ENCODE measurements around the gene TRABD2B.

TRABD2B gene

GRCh38 chr1:47766832-47767740, 230.1 kb downstream of the TRABD2B start:
- no peak for DNase-seq

- DNase-seq, result no peak
Measured at GRCh38 chr1:47765742-47766485, 231.3 kb downstream of the TRABD2B start.

GRCh38 chr1:47765236-47765635, 231.9 kb downstream of the TRABD2B start:
- no peak for DNase-seq

- DNase-seq, result no peak
Measured at GRCh38 chr1:47764461-47765046, 232.6 kb downstream of the TRABD2B start.

GRCh38 chr1:47763591-47764171, 233.5 kb downstream of the TRABD2B start:
- no peak for DNase-seq

- DNase-seq, result no peak
Measured at GRCh38 chr1:47761974-47762373, 235.2 kb downstream of the TRABD2B start.

GRCh38 chr1:47761201-47761930, 235.8 kb downstream of the TRABD2B start:
- no peak for DNase-seq

- no peak for DNase-seq
Measured at GRCh38 chr1:47759936-47760629, 237.1 kb downstream of the TRABD2B start.

- DNase-seq, result no peak
Measured at GRCh38 chr1:47759251-47759935, 237.8 kb downstream of the TRABD2B start.

GRCh38 chr1:47758341-47759250, 238.6 kb downstream of the TRABD2B start:
- DNase-seq, result no peak

- DNase-seq, result no peak
Measured at GRCh38 chr1:47757226-47757975, 239.8 kb downstream of the TRABD2B start.

GRCh38 chr1:47756411-47756810, 240.8 kb downstream of the TRABD2B start:
- DNase-seq, result no peak

GRCh38 chr1:47756006-47756405, 241.2 kb downstream of the TRABD2B start:
- no peak for DNase-seq

- DNase-seq, result peak; percentile 1
Measured at GRCh38 chr1:47755101-47755990, 241.8 kb downstream of the TRABD2B start.

- no peak for DNase-seq
Measured at GRCh38 chr1:47754221-47754620, 243.0 kb downstream of the TRABD2B start.

GRCh38 chr1:47753808-47754207, 243.4 kb downstream of the TRABD2B start:
- no peak for DNase-seq

- DNase-seq, result no peak
Measured at GRCh38 chr1:47752559-47752958, 244.6 kb downstream of the TRABD2B start.

GRCh38 chr1:47751996-47752451, 245.2 kb downstream of the TRABD2B start:
- DNase-seq, result no peak

Measured in NCI-H526 treated with DMSO at 0.1 percent for 48 hours (cell line).